Activated effector memory CD4-positive, alpha-beta T cell treated with anti-CD3 and anti-CD28 coated beads, Interleukin-2, amount 50 U/mL, for 16 hours (primary cell): ENCODE results near the gene ODAD4.
"Not testable (repeated sequence)": the region's sequence is repeated elsewhere in the genome, so short reads cannot be mapped to it uniquely, and the experiment has no call there.

ENCODE experiments used
- DNase-seq: peaks from one replicate; pipeline ENCODE4 v3.0.0-alpha.2; 2020

Gene ODAD4

GRCh38 chr17:41913798-41914197 lies 16.6 kb upstream of the ODAD4 start:
- no peak for DNase-seq

- no peak for DNase-seq
Observed at GRCh38 chr17:41914358-41914766, 16.1 kb upstream of the ODAD4 start.

GRCh38 chr17:41915020-41915419 lies 15.4 kb upstream of the ODAD4 start:
- no peak for DNase-seq

GRCh38 chr17:41915566-41915965 lies 14.9 kb upstream of the ODAD4 start:
- DNase-seq: no peak

- DNase-seq: no peak
Observed at GRCh38 chr17:41917192-41917591, 13.2 kb upstream of the ODAD4 start.

GRCh38 chr17:41917679-41918313 lies 12.6 kb upstream of the ODAD4 start:
- peak; percentile 82 for DNase-seq

GRCh38 chr17:41918314-41919164 lies 11.9 kb upstream of the ODAD4 start, which contains the start of gene ACLY:
ACLY (minus strand) TSS chr17:41918951; CDS start chr17:41913873, 5,078 bp downstream.
- DNase-seq: peak; percentile 99

- DNase-seq: peak; percentile 65
Observed at GRCh38 chr17:41919165-41919817, 11.1 kb upstream of the ODAD4 start.

GRCh38 chr17:41919840-41920579 lies 10.4 kb upstream of the ODAD4 start:
- DNase-seq: no peak

- DNase-seq: no peak
Observed at GRCh38 chr17:41920580-41920955, 9.8 kb upstream of the ODAD4 start.

GRCh38 chr17:41925991-41926590 lies 4.3 kb upstream of the ODAD4 start:
- no peak for DNase-seq

GRCh38 chr17:41928693-41929251 lies 1.6 kb upstream of the ODAD4 start:
- no peak for DNase-seq

GRCh38 chr17:41930833-41931156 lies 378 bp downstream of the ODAD4 start:
- not testable (repeated sequence) for DNase-seq

GRCh38 chr17:41931715-41932114 lies 1.3 kb downstream of the ODAD4 start:
- DNase-seq: not testable (repeated sequence)

GRCh38 chr17:41932816-41933389 lies 2.5 kb downstream of the ODAD4 start:
- no peak for DNase-seq

GRCh38 chr17:41935641-41936040 lies 5.2 kb downstream of the ODAD4 start:
- DNase-seq: no peak

- no peak for DNase-seq
Observed at GRCh38 chr17:41937970-41938954, 7.8 kb downstream of the ODAD4 start.

- DNase-seq: no peak
Observed at GRCh38 chr17:41939044-41939692, 8.8 kb downstream of the ODAD4 start.

GRCh38 chr17:41939693-41940090 lies 9.3 kb downstream of the ODAD4 start:
- DNase-seq: no peak

- DNase-seq: no peak
Observed at GRCh38 chr17:41941168-41941567, 10.8 kb downstream of the ODAD4 start.
